ENCODE results near the gene TRIP6. TPM values are rescaled to one million over a fixed set of nuclear protein-coding genes. Genes with fewer than 3 reads are reported as not detected.
A peak's percentile ranks its signal among the peaks of the same experiment; 100 is the strongest.

Gene TRIP6
- total RNA-seq, 4 donors from 2014 or later = 66.3 to 113 (median 80.7) TPM

DNA sequence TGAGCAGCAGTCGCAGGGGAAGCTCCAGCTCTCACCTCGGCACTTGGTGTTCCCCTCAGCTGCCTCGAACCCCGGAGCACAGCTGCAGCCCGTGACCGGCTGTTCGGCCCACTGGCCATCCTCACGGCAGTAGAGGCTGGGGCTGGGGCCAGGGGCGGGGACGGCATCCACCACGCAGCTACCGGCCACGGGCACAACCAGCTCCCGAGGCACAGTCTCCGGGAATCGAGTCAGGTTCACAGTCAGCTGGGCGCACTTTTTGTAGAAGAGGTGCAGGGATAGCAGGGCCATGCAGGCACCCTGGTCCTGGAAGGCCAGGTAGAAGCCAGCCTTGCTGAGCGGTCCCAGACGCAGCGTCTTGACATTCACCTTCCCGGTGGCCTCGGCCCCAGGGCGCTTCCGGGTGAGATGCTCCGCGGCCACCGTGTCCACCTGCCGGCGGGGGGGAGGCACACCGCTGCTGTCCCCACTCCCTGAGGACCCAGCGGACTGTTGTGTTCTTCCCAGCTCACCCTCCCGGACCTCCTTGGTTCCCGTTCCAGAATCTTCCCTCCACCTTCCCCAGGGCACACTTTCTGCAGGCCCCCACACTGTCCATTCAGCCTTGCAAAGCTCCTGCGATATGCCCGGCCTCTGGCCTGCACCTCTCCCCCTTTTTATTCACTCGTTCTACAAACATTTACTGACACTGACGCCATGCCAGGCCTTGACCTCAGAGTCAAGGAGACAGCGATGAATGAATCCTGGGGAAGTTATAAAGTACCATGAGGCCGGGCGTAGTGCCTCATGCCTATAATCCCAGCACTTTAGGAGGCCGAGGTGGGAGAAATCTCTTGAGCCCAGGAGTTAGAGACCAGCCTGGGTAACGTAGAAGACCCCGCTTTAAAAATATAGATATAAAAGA is 44.7 kb upstream of the TRIP6 start:
- Histone ChIP-seq H3K4me1 (peaks cover 32% of the 10 kb centered on the region), H3K27ac (no peak overlapping the region), H3K4me3 (no peak overlapping the region), H3K27me3 (peaks cover 3% of the 10 kb centered on the region), H3K9me3 (no peaks in the 10 kb centered on the region), H3K36me3 (peaks cover 65% of the 10 kb centered on the region)
- 95% methylated on average over 20 of the region's 43 CpGs for WGBS
- DNase-seq (ENCODE audit: low spot score in 2 of 2) = no peak
- TF ChIP-seq POLR2A (IDR thresholded peaks at IDR 0.05) (no peak), EP300 (IDR thresholded peaks at IDR 0.05) (no peak), POLR2AphosphoS5 (IDR thresholded peaks at IDR 0.05) (no peak)
- TF ChIP-seq, protein P1, sequence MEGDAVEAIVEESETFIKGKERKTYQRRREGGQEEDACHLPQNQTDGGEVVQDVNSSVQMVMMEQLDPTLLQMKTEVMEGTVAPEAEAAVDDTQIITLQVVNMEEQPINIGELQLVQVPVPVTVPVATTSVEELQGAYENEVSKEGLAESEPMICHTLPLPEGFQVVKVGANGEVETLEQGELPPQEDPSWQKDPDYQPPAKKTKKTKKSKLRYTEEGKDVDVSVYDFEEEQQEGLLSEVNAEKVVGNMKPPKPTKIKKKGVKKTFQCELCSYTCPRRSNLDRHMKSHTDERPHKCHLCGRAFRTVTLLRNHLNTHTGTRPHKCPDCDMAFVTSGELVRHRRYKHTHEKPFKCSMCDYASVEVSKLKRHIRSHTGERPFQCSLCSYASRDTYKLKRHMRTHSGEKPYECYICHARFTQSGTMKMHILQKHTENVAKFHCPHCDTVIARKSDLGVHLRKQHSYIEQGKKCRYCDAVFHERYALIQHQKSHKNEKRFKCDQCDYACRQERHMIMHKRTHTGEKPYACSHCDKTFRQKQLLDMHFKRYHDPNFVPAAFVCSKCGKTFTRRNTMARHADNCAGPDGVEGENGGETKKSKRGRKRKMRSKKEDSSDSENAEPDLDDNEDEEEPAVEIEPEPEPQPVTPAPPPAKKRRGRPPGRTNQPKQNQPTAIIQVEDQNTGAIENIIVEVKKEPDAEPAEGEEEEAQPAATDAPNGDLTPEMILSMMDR (IDR thresholded peaks at IDR 0.05) = no peak

DNA sequence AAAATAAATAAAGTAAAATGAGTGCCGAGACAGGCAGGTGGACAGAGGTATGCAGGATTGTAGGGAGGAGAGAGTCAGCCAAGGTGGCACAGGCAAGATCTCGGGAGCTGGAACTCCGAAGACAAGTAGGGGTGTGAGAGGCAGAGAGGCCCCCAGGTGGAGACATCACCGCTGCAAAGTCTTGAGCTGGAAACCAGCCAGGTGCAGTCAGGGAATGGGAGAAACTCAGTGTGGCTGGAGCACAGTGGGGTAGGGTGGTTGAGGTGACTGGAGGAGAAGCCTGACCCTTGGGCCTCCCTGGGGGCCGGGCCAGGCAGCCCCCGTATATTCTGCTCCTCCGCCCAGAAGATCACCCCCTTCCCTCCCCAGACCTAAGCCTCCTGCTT is 44.1 kb upstream of the TRIP6 start:
- Histone ChIP-seq H3K27ac (no peak overlapping the region), H3K4me1 (peaks cover 38% of the 10 kb centered on the region), H3K4me3 (no peak overlapping the region), H3K27me3 (peaks cover 5% of the 10 kb centered on the region), H3K36me3 (peaks cover 60% of the 10 kb centered on the region), H3K9me3 (no peaks in the 10 kb centered on the region)
- TF ChIP-seq POLR2A (IDR thresholded peaks at IDR 0.05) = no peak
- TF ChIP-seq, protein P1 (IDR thresholded peaks at IDR 0.05) = no peak
- no peak for TF ChIP-seq EP300 (IDR thresholded peaks at IDR 0.05)
- no peak for TF ChIP-seq POLR2AphosphoS5 (IDR thresholded peaks at IDR 0.05)
- 79% methylated on average over 7 of the region's 7 CpGs for WGBS
- no peak for DNase-seq (ENCODE audit: low spot score in 2 of 2)

DNA sequence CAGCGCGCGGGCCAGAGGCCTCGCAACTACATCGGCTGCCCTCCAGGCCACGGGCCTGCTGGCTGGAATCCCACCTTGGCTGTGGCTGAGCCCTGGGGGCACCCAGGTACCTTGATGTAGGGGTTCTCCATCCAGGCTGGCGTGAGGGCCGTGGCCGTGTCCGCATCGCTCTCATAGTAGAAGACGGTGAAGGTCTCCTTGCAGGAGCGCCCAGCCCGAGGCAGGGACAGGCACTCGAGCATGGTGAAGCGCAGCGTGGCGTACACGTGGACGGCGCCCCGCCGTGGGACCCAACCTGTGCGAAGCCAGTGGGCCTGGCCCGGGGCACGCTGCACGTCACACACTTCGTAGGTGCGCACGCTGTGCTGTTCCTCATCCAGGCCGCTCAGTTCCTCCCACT is 43.7 kb upstream of the TRIP6 start:
- peaks cover 39% of the 10 kb centered on the region for H3K4me1 ChIP-seq
- peaks cover 56% of the 10 kb centered on the region for H3K36me3 ChIP-seq
- no peak overlapping the region for H3K4me3 ChIP-seq
- peaks cover 5% of the 10 kb centered on the region for H3K27me3 ChIP-seq
- WGBS = 89% methylated on average over 29 of the region's 31 CpGs
- no peaks in the 10 kb centered on the region for H3K9me3 ChIP-seq
- no peak for TF ChIP-seq POLR2A (IDR thresholded peaks at IDR 0.05)
- TF ChIP-seq POLR2AphosphoS5 (IDR thresholded peaks at IDR 0.05) = no peak
- TF ChIP-seq, protein P1 (IDR thresholded peaks at IDR 0.05) = no peak
- TF ChIP-seq EP300 (IDR thresholded peaks at IDR 0.05) = no peak
- H3K27ac ChIP-seq = no peak overlapping the region
- DNase-seq (ENCODE audit: low spot score in 2 of 2) = no peak

DNA sequence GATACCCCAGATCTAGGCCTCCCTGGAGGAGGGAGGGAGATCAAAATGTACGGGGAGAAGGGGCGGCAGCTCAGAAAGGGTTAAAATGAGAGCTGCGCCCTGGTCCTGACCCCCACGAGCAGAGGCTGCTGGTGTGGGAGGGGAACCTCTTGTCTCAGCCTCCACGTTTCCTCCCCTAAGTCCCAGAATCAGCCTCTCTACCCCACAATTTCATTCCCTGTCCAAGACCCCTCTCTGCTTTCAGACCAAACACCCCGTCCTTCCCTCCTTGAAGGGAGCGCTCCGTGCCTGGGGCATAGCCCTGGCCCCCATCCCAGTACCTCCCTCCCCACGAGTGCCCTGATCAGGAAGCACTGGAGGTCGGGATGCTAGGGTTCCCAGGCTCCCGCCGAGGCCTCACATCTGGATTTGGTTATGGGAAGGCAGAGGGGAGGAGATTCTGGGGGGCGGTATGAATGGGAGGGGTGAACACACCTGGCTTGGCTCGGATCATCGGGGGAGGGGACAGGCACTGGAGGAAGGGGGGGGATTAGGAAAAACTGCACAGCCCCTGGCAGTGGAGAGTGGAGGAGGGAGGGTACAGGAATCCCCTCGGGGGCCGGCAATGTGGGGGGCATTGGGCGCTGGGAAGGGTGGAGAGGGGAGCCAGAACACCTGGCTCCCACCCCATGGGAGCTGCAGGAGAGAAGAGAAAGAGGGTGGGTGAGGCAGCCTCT is 42.5 kb upstream of the TRIP6 start:
- 27% methylated on average over 18 of the region's 18 CpGs for WGBS
- Histone ChIP-seq H3K36me3 (peaks cover 45% of the 10 kb centered on the region), H3K4me1 (peaks cover 39% of the 10 kb centered on the region), H3K27ac (peak overlapping the region; percentile 87), H3K27me3 (peaks cover 5% of the 10 kb centered on the region), H3K4me3 (peak overlapping the region; percentile 85), H3K9me3 (no peaks in the 10 kb centered on the region)
- no peak for DNase-seq (ENCODE audit: low spot score in 2 of 2)
- TF ChIP-seq, protein P1 (IDR thresholded peaks at IDR 0.05) = no peak
- TF ChIP-seq POLR2A (IDR thresholded peaks at IDR 0.05) (no peak), POLR2AphosphoS5 (IDR thresholded peaks at IDR 0.05) (no peak), EP300 (IDR thresholded peaks at IDR 0.05) (no peak)

DNA sequence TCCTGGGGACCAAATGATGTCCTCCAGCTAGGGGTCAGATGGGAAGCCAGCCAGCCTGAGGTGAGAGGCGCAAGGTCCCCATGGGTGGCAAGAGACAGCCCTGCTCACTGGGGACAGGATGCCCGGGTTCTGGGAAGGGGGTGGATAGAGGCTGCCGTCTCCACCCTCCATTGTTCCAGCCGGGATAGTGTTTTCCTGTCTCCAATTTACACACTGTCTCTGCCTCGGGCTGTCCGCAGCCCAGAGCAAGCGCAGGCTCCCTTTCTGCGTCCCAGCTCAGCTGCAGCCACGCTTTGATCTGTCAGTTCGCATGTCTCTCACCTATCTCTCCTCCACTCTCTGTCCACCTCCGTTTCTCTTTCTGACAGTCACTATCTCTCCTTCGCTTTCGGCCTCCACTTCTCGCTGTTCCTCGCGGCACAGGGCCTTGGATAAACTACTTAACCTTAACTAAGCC is 41.9 kb upstream of the TRIP6 start:
- no peak for DNase-seq (ENCODE audit: low spot score in 2 of 2)
- Histone ChIP-seq H3K9me3 (no peaks in the 10 kb centered on the region), H3K36me3 (peaks cover 39% of the 10 kb centered on the region), H3K4me3 (peak overlapping the region; percentile 85), H3K27me3 (peaks cover 5% of the 10 kb centered on the region), H3K4me1 (peaks cover 39% of the 10 kb centered on the region), H3K27ac (peak overlapping the region; percentile 87)
- TF ChIP-seq, protein P1 (IDR thresholded peaks at IDR 0.05) = no peak
- TF ChIP-seq POLR2AphosphoS5 (IDR thresholded peaks at IDR 0.05) = no peak
- TF ChIP-seq EP300 (IDR thresholded peaks at IDR 0.05) = no peak
- no peak for TF ChIP-seq POLR2A (IDR thresholded peaks at IDR 0.05)
- WGBS = 11% methylated on average over 16 of the region's 16 CpGs
